AG09319 (cell line): ENCODE results near the gene NEUROD2.

Experiments used
- DNase-seq: peaks from one replicate; pipeline ENCODE4 v3.0.0-alpha.2; 2010; ENCODE audit warnings: low read depth; ENCODE audit errors: extremely low read depth
- TF ChIP-seq, protein P1 (sequence below): IDR thresholded peaks from 2 replicates; pipeline ENCODE4 v1.5.1; 2011; ENCODE audit warnings: low read depth, mild to moderate bottlenecking, inconsistent platforms, low read length, moderate library complexity

Gene NEUROD2

DNA sequence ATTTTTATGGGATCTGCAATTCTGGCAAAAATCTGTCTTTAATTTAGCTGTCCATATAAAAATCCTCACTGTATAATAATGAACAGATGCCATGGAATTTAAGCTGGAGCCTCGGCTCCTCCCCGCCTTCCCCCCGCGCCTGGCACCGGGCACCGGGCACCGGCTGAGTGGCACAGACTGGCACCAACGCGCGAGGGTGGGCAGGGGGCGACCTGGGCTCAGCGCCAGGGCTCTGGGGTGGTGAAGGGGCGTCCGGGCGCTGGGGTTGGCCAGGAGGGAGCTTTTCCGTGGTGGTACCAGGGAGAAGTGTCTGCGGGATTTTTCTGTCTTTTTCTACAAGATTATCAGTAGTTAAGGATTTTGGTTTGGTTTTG lies 9.1 kb downstream of the NEUROD2 start:
- TF ChIP-seq, protein P1, sequence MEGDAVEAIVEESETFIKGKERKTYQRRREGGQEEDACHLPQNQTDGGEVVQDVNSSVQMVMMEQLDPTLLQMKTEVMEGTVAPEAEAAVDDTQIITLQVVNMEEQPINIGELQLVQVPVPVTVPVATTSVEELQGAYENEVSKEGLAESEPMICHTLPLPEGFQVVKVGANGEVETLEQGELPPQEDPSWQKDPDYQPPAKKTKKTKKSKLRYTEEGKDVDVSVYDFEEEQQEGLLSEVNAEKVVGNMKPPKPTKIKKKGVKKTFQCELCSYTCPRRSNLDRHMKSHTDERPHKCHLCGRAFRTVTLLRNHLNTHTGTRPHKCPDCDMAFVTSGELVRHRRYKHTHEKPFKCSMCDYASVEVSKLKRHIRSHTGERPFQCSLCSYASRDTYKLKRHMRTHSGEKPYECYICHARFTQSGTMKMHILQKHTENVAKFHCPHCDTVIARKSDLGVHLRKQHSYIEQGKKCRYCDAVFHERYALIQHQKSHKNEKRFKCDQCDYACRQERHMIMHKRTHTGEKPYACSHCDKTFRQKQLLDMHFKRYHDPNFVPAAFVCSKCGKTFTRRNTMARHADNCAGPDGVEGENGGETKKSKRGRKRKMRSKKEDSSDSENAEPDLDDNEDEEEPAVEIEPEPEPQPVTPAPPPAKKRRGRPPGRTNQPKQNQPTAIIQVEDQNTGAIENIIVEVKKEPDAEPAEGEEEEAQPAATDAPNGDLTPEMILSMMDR: no peak
- no peak for DNase-seq

DNA sequence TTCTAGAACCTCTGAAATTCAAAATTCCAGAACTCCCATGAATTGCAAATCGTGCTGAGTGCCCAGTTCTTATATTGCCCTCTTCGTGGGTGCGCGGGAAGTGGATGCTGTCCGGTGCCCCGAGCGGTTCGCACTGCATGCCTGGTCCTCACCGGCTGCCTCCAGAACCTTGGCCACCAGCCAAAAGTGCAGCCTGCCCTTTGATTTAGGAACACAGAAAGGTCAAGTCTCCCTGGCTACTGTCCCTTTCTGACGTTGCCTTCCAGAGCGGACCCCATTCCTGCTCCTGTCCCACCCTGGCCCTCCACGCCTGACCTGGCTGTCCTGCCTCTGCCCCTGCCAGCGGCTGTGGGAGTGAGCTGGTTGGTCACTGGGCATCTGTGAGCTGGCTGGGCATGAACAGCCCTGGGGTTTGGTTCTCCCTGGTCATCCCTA lies 9.7 kb downstream of the NEUROD2 start:
- TF ChIP-seq, protein P1: no peak
- DNase-seq: no peak

DNA sequence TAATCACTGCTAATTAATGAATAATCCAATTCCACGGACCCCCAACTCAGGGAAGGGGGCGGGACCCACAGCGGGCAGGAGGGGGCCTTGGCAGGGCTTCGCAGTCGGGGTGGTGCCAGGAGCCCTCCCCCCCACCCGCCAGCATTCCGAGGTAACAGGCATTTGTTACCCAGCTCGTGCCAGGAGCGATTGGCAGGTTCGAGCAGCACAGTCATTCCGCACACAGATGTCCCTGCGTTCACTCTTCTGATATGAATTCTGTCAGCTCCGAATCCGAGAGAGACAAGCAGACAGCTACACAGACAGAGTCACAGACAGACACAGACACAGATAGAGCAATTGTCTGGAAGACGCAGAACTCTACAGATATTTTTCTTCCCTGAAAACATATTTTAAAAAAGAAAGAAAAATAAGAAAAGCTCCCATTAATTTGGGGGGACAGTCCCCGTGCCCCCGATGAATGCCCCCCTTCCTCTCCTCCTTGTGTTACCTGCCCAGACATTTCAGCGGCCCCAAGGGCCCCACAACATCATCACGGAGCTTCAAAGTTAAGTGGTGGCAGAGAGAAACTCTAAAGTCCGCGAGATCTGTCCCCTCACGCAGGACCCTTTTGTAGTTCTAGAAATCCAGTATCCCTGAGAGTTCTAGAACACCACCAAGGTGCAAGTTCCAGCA lies 10.2 kb downstream of the NEUROD2 start:
- TF ChIP-seq, protein P1: no peak
- no peak for DNase-seq

DNA sequence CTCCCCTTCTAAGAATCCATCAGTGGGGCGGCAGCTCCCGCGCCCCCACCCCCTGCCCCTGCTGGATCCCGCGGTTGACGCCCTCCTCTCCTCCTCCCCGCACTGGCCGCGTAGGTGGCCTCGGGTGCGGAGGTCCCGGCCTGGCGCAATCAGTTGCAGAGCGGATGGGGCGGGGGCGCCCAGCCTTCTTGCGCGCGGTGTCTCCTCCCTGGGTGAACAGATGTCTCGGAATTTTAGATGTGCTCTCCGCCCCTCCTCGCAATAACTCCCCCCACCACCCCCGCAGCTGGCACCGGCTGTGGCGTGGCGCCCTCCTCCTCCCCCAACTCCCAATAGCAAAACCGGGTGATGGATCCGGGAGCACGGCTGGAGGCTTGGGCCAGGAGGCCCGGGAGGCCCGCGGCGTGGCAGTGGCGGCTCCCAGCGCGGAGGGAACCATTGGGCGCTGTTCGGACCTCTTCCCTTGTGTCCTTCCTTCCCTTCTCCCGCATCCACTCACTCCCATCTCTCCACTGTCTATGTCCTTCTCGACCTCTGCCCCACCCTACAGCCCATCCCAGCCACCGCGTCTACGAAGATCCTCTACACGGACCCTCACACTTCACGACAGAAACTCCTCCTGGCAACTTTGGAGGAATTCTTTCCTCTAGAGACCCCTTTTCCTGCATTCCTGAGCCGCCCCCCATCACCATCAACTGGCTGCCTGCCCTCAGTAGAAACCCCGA lies 11.0 kb downstream of the NEUROD2 start:
- no peak for DNase-seq
- TF ChIP-seq, protein P1: no peak

GRCh38 chr17:39595928-39596510 lies 11.7 kb downstream of the NEUROD2 start:
- TF ChIP-seq, protein P1: no peak
- DNase-seq: no peak

GRCh38 chr17:39595294-39595693 lies 12.4 kb downstream of the NEUROD2 start:
- TF ChIP-seq, protein P1: no peak
- no peak for DNase-seq

GRCh38 chr17:39593371-39593770 lies 14.3 kb downstream of the NEUROD2 start:
- DNase-seq: no peak
- TF ChIP-seq, protein P1: no peak
